ENCODE results near the gene SLC35B4.

The SLC35B4 gene

GRCh38 chr7:134293002-134293740, 23.6 kb downstream of the SLC35B4 start:
- DNase-seq (ENCODE audit: low read depth in 1 of 2, low spot score in 1 of 2): no peak

DNA sequence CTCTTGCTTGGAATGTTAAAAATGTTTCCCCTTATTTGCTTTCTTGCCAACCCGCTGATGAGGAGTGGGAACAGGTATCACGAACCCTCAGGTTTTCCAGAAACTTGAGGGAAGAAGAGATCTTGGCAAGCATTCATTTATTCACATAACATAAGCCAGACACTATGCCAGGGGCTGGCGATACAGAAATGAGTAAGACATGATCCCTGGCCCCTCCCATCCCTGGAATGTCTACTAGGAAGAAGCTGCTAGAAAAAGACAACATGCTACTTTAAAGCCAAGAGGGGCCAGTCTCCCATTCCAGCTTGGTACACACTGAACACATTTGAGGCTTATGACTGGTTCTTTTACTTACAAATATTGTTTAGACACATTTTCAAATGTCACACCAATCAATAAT, 26.4 kb downstream of the SLC35B4 start:
- DNase-seq (ENCODE audit: low read depth in 1 of 2, low spot score in 1 of 2): no peak

DNA sequence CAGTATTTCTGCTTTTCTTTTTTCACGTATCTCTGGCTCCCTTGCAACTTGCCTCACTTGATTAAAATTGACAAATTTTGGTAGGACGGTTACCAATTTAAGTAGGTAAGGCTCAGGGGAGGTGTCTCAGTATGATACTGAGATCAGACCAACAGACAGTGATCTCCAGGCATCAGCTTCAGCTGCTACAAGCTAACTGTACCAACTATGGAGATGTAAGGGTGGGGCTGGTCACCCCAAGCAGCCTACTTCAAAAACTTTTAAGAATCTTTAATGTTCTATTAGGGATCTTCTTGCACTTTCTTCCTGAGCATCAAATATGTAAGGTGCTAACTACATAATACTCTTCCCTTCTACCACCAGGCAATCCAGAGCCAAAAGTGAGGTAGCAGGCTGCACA, 26.9 kb downstream of the SLC35B4 start:
- no peak for DNase-seq (ENCODE audit: low read depth in 1 of 2, low spot score in 1 of 2)

DNA sequence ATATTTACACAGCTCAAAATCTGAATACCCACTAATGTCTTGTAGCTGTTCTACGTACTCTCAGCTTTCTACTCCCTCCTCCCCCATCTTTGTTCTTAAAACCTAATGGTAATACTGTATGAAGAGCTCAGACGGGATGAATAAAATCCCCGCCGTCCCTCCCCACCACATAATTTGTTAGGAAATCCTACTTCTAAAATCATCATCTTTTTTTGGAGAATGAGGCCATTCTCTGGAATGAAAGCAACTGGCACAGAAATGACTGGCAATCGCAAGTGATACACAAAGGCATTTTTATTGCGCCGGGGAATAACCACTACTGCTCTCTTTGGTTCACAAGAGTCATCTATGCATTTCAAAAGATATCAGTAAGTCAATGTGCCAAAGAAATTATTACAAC, 27.3 kb downstream of the SLC35B4 start:
- DNase-seq (ENCODE audit: low read depth in 1 of 2, low spot score in 1 of 2): no peak

DNA sequence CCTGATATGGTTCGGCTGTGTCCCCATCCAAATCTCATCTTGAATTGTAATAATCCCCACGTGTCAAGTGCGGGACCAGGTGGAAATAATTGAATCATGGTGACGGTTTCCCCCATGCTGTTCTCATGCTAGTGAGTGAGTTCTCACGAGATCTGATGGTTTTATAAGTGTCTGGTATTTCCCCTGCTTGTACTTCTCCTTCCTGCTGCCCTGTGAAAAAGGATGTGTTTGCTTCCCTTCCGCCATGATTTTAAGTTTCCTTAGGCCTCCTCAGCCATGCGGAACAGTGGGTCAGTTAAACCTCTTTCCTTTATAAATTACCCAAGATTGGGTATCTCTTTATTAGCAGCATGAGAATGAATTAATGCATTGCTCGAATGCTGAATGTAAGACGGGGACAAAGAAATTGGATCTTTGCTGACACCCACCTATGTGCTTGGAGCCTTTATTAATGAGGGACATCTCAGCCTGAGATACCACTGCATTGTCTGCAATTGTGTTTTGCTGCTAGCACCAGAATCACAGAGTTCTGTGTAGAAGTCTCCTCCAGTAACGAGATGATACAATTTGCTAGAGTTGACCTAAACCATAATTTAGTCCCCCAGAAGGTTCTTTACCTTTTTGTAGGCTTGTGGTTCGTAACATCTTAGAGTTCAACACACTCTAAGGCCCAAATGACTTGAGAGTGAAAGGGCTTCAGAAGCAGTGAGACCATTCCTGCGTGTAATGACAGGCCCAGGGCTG, 28.6 kb downstream of the SLC35B4 start:
- DNase-seq (ENCODE audit: low read depth in 1 of 2, low spot score in 1 of 2): no peak

GRCh38 chr7:134284952-134285351, 31.8 kb downstream of the SLC35B4 start:
- no peak for DNase-seq (ENCODE audit: low read depth in 1 of 2, low spot score in 1 of 2)

DNA sequence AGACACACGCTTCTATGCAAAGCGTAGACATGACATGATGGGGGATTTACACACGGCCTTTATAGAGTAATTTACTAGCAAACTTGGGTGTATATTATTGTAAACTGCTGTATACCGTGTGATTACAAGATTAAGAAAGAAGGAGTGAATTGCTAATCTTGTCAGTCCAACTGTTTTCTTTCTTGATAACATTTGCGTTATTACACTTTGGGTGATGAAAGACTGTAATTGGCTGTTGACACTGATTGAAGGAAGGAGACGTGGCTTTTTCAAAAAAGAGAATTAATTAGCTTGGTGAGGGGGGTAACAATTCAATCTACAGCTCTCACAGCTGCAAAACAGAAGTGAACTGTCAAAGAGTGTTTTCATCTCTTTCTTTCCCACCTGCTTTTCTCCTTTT, 32.7 kb downstream of the SLC35B4 start:
- DNase-seq (ENCODE audit: low read depth in 1 of 2, low spot score in 1 of 2): no peak

GRCh38 chr7:134280508-134280907, 36.2 kb downstream of the SLC35B4 start:
- no peak for DNase-seq (ENCODE audit: low read depth in 1 of 2, low spot score in 1 of 2)

DNA sequence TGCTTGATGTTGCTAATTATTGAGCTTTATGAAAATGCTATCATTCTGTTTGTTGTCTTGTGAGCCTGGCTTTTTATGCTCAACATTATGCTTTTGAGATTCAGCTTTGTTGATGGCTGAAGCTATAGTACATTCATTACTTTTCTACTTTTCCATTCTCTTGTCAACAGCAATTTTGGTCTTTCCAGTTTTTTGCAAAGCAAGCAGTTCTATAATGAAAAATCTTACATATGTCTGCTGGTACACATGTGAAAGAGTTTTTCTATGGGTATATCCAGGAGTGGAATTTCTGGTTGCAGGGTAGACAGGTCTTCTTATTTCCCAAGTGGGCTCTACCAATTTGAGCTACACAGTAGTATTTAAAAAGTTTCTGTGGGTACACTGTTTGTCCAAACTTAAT, 36.8 kb downstream of the SLC35B4 start:
- no peak for DNase-seq (ENCODE audit: low read depth in 1 of 2, low spot score in 1 of 2)

- DNase-seq (ENCODE audit: low read depth in 1 of 2, low spot score in 1 of 2): no peak
Measured at GRCh38 chr7:134279336-134279735, 37.4 kb downstream of the SLC35B4 start.

- no peak for DNase-seq (ENCODE audit: low read depth in 1 of 2, low spot score in 1 of 2)
Measured at GRCh38 chr7:134278502-134279153, 38.1 kb downstream of the SLC35B4 start.

- no peak for DNase-seq (ENCODE audit: low read depth in 1 of 2, low spot score in 1 of 2)
Measured at GRCh38 chr7:134276951-134277350, 39.8 kb downstream of the SLC35B4 start.

DNA sequence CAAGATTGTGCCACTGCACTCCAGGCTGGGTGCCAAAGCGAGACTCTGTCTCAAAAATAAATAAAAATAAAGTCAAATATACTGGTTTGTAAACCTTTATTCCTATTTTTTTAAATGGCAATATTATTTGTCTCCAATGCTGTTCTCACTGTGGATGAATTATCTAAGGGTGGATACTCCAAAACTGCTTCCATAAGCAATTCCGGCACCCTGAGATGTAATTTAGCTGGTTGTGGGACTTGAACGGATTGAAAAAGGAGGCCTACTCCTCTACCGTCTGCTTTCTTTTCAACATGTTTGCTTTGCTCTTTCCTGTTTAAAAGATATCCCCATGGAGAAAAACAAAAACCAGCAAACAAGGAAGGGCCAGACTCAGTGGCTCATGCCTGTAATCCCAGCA, 54.4 kb downstream of the SLC35B4 start:
- DNase-seq (ENCODE audit: low read depth in 1 of 2, low spot score in 1 of 2): no peak

DNA sequence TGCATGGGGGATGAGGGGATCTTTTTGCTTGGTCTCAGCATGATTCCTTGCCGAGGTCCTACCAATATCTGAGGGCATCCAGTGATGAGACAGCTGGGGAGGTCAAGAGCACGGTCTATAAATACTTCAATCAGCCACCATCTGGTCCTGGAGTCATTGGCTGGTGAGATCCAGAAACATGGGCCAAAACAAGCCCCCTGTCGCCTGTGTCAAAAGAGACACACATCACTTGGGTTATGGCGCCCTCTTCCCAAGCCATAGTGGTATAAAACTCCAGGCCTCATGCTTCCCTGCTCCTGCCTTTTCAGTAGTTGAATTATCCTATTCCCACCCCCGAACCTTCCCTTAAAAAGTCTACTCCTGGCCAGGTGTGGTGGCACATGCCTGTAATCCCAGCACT, 60.9 kb downstream of the SLC35B4 start:
- DNase-seq (ENCODE audit: low read depth in 1 of 2, low spot score in 1 of 2): no peak

GRCh38 chr7:134254311-134254710, 62.4 kb downstream of the SLC35B4 start:
- DNase-seq (ENCODE audit: low read depth in 1 of 2, low spot score in 1 of 2): no peak

DNA sequence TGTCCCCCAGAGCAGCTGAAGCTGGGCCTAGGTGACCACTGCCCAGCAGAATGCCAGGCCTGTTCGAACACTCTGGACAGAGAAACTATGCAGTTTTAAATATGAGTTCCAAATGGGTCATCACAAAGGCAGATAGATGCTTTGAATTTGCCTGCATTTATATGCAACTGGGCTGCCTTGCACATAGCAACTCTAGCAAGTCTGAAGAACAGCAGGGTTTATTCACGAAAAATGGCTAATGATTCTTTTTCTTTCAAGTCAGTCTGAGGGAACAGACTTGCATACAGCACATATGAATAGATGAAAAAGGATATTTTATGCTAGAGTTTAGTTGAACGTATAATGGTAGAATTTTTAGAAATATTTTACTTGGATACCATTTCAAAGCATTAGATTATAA, 68.5 kb downstream of the SLC35B4 start:
- DNase-seq (ENCODE audit: low read depth in 1 of 2, low spot score in 1 of 2): no peak

- no peak for DNase-seq (ENCODE audit: low read depth in 1 of 2, low spot score in 1 of 2)
Measured at GRCh38 chr7:134246761-134247160, 70.0 kb downstream of the SLC35B4 start.

DNA sequence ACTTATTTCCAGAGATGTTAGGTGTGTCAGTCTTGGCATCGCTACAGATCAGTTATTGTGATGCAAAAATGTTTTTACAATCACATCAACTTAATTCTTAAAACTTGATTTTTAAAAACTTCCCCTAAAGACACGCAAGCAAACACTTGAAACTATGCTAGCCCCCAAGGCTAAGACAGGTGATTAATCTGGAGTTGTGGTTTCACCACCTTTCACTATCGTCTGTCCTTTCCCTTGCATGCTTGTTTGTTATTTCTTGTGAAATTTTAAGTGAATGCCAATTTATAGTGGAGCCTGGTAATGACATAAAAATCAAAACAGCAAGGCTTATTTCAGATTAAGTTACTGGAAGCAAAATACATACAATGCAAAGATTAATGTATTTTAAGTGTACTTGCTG, 70.4 kb downstream of the SLC35B4 start:
- no peak for DNase-seq (ENCODE audit: low read depth in 1 of 2, low spot score in 1 of 2)

GRCh38 chr7:134245253-134245652, 71.5 kb downstream of the SLC35B4 start:
- no peak for DNase-seq (ENCODE audit: low read depth in 1 of 2, low spot score in 1 of 2)
